HepG2 (cell line): ENCODE measurements around the gene CAPRIN2. TPM values are rescaled to one million over a fixed set of nuclear protein-coding genes. Genes with fewer than 3 reads are reported as not detected.

ENCODE experiments used
- NR1H2 ChIP-seq: sonication (generic); formaldehyde crosslinking; IDR thresholded peaks from 2 replicates; pipeline ENCODE4 v1.8.1; 2022; ENCODE audit warnings: low read depth, missing genetic modification reagents, borderline replicate concordance
- PCBP1 ChIP-seq: fragments of 200-400 bp; formaldehyde crosslinking; IDR thresholded peaks from 2 replicates; pipeline ENCODE4 v1.6.1; 2017; ENCODE audit warnings: mild to moderate bottlenecking, low read depth, low read length, borderline replicate concordance
- POGK ChIP-seq: sonication (generic); formaldehyde crosslinking; conservative IDR thresholded peaks from 2 replicates; pipeline ENCODE4 v1.8.0; 2022; ENCODE audit warnings: mild to moderate bottlenecking, moderate library complexity, missing genetic modification reagents
- POLR2AphosphoS5 ChIP-seq: IDR thresholded peaks from 2 replicates; pipeline ENCODE4 v1.6.1; 2012; ENCODE audit warnings: low read depth, low read length
- ZBTB7A ChIP-seq: sonication (generic); formaldehyde crosslinking; IDR thresholded peaks from 2 replicates; pipeline ENCODE4 v1.8.0; 2022; ENCODE audit warnings: mild to moderate bottlenecking, missing genetic modification reagents
- ZNF121 ChIP-seq: sonication (generic); formaldehyde crosslinking; IDR thresholded peaks from 2 replicates; pipeline ENCODE4 v1.5.0; 2020; ENCODE audit warnings: mild to moderate bottlenecking, missing genetic modification reagents
- ZNF260 ChIP-seq: sonication (generic); formaldehyde crosslinking; IDR thresholded peaks from 2 replicates; pipeline ENCODE4 v1.4.0; 2020; ENCODE audit warnings: missing genetic modification reagents, low read depth, mild to moderate bottlenecking, borderline replicate concordance
- ZNF44 ChIP-seq: sonication (generic); formaldehyde crosslinking; IDR thresholded peaks from 2 replicates; pipeline ENCODE4 v1.5.1; 2020; ENCODE audit warnings: mild to moderate bottlenecking, missing genetic modification reagents
- ZNF607 ChIP-seq: sonication (generic); formaldehyde crosslinking; IDR thresholded peaks from 2 replicates; pipeline ENCODE4 v1.5.1; 2020; ENCODE audit warnings: missing genetic modification reagents, mild to moderate bottlenecking, borderline replicate concordance
- ZNF646 ChIP-seq: sonication (generic); formaldehyde crosslinking; IDR thresholded peaks from 2 replicates; pipeline ENCODE4 v1.9.0; 2021; ENCODE audit warnings: mild to moderate bottlenecking, missing genetic modification reagents
- ZSCAN25 ChIP-seq: sonication (generic); formaldehyde crosslinking; IDR thresholded peaks from 2 replicates; pipeline ENCODE4 v1.8.0; 2022; ENCODE audit warnings: mild to moderate bottlenecking, missing genetic modification reagents
- ZSCAN9 ChIP-seq: IDR thresholded peaks from 2 replicates; pipeline ENCODE4 v1.6.1; 2016; ENCODE audit warnings: borderline replicate concordance
- polyA plus RNA-seq, 8 experiments: library from polyadenylated mRNA; depleted of rRNA in 3 of 8; stranded (reverse) in 7 of 8; unstranded in 1 of 8; fragments of >200 nt; fragmentation: Illumina TruSeq in 4 of 8; extraction: Trizol in 4 of 8; gene quantifications; 2 replicates each; pipeline versions ENCODE4 v1.2.1 to v1.2.3, GENCODE V29; 2011 to 2016; ENCODE audit warnings: low read depth in 4 of 8, missing spikeins in 1 of 8, mixed read lengths in 1 of 8; ENCODE audit not compliant: insufficient read depth in 1 of 8
- total RNA-seq, 5 experiments: library from RNA; depleted of rRNA; stranded (reverse); fragments of >200 nt; fragmentation: Illumina TruSeq; extraction: Trizol; gene quantifications; 2 replicates each; pipeline ENCODE4 v1.2.3, GENCODE V29; 2016; ENCODE audit warnings: low read depth in 1 of 5
- TF ChIP-seq, protein P1 (sequence below): IDR thresholded peaks from 2 replicates; pipeline ENCODE4 v1.6.1; 2012; ENCODE audit warnings: low read length, improper control_type of control experiment
- TF ChIP-seq, protein P2 (sequence below): sonication (generic); formaldehyde crosslinking; IDR thresholded peaks from 2 replicates; pipeline ENCODE4 v1.4.0; 2020; ENCODE audit warnings: missing genetic modification reagents

The CAPRIN2 gene
- total and polyA plus RNA-seq, 2 of the 13 experiments (the other 11 are each of a cell fraction or from before 2014, with no cell fraction given), result 21.7 to 30.6 TPM

GRCh38 chr12:30754750-30755394, at the start of gene CAPRIN2 (continued):
- TF ChIP-seq, protein P1, sequence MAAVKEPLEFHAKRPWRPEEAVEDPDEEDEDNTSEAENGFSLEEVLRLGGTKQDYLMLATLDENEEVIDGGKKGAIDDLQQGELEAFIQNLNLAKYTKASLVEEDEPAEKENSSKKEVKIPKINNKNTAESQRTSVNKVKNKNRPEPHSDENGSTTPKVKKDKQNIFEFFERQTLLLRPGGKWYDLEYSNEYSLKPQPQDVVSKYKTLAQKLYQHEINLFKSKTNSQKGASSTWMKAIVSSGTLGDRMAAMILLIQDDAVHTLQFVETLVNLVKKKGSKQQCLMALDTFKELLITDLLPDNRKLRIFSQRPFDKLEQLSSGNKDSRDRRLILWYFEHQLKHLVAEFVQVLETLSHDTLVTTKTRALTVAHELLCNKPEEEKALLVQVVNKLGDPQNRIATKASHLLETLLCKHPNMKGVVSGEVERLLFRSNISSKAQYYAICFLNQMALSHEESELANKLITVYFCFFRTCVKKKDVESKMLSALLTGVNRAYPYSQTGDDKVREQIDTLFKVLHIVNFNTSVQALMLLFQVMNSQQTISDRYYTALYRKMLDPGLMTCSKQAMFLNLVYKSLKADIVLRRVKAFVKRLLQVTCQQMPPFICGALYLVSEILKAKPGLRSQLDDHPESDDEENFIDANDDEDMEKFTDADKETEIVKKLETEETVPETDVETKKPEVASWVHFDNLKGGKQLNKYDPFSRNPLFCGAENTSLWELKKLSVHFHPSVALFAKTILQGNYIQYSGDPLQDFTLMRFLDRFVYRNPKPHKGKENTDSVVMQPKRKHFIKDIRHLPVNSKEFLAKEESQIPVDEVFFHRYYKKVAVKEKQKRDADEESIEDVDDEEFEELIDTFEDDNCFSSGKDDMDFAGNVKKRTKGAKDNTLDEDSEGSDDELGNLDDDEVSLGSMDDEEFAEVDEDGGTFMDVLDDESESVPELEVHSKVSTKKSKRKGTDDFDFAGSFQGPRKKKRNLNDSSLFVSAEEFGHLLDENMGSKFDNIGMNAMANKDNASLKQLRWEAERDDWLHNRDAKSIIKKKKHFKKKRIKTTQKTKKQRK, result no peak
- TF ChIP-seq POLR2AphosphoS5, result peak; percentile 62
- no peak for TF ChIP-seq ZNF260 (CRISPR knock-in tag)
- peak; percentile 94 for TF ChIP-seq ZNF607
- TF ChIP-seq PCBP1, result no peak
- no peak for TF ChIP-seq ZBTB7A (CRISPR knock-in tag)
- TF ChIP-seq POGK, result peak; percentile 82
- TF ChIP-seq ZSCAN25, result no peak; the same call in none of the 2 replicates
- TF ChIP-seq ZSCAN9 (CRISPR knock-in tag), result peak; percentile 44; the same call in 1 of the 2 replicates
- TF ChIP-seq, protein P2, sequence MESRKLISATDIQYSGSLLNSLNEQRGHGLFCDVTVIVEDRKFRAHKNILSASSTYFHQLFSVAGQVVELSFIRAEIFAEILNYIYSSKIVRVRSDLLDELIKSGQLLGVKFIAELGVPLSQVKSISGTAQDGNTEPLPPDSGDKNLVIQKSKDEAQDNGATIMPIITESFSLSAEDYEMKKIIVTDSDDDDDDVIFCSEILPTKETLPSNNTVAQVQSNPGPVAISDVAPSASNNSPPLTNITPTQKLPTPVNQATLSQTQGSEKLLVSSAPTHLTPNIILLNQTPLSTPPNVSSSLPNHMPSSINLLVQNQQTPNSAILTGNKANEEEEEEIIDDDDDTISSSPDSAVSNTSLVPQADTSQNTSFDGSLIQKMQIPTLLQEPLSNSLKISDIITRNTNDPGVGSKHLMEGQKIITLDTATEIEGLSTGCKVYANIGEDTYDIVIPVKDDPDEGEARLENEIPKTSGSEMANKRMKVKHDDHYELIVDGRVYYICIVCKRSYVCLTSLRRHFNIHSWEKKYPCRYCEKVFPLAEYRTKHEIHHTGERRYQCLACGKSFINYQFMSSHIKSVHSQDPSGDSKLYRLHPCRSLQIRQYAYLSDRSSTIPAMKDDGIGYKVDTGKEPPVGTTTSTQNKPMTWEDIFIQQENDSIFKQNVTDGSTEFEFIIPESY, result peak; percentile 44
- TF ChIP-seq ZNF44 (CRISPR knock-in tag), result no peak
- no peak for TF ChIP-seq ZNF121 (CRISPR knock-in tag)
- TF ChIP-seq ZNF646 (CRISPR knock-in tag), result peak; percentile 47; the same call in 1 of the 2 replicates
- no peak for TF ChIP-seq NR1H2
